Dedifferentiated amniotic fluid mesenchymal stem cell (primary cell): ENCODE data around the gene PIP5K1B.

Source experiments
- DNase-seq: peaks from one replicate; pipeline ENCODE4 v3.0.0-alpha.2; 2016; ENCODE audit errors: extremely low spot score

The PIP5K1B gene

DNA sequence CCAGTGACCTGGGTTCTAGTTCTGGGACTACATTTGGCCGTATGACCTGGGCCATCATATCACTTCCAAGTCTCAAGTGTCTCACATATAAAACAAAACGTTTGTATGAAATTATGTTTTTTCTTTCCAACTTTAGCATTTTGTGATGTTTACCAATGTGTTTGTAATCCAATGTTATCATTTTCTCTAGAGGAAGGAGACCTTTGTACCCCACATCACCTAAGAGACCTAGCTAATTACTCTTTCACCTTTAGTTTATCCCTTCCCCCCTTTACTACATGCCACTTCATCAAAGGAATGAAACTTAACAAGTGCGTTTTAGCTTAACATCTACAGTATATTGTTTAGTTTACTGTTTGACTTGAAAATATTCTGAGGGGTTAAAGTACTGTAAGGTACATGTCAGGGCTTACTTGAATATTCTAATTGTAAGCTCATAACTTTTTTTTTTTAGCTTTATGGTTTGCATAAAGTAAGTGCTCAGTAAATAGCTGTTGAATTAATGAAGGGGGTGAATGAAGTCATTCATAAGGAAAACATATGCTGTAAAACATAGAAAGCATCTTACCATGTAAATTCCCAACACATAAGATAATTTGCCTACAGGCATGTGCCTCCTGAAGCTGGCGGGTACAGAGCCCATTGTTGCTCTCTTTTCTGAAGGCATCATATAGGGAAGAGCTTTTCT is 2.9 kb downstream of the PIP5K1B start:
- DNase-seq = no peak

GRCh38 chr9:68708513-68708912 is 3.5 kb downstream of the PIP5K1B start:
- DNase-seq = no peak

DNA sequence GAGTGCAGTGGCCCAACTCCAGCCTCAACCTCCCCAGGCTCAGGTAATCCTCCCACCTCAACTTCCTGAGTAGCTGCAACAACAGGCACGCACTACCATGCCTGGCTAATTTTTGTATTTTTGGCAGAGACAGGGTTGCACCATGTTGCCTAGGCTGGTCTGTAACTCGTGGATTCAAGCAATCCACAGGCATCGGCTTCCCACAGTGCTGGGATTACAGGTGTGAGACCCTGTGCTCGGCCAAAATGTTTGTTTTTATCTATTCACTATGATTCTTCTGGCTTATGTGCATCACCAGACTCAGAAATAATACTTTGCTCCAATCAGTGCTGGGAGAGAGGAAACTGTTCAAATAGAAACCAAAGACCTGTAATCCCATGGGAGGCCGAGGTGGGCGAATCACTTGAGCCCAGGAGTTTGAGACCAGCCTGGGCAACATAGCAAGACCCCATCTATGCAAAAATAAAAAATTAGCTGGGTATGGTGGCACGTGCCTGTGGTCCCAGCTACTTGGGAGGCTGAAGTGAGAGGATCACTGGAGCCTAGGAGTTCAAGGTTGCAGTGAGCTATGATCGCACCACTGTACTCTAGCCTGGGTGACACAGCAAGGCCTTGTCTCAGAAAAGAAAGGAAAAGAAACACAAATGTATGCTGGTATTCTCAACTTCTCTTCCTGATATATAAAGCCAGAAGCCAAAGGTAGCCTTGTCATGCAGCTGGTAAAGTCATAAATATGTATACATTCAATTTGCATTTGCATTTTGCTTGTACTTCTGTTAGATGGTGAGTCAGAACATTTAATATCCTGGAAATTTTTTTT is 4.5 kb downstream of the PIP5K1B start:
- no peak for DNase-seq

- DNase-seq = no peak
Measured at GRCh38 chr9:68710111-68710471, 5.1 kb downstream of the PIP5K1B start.

DNA sequence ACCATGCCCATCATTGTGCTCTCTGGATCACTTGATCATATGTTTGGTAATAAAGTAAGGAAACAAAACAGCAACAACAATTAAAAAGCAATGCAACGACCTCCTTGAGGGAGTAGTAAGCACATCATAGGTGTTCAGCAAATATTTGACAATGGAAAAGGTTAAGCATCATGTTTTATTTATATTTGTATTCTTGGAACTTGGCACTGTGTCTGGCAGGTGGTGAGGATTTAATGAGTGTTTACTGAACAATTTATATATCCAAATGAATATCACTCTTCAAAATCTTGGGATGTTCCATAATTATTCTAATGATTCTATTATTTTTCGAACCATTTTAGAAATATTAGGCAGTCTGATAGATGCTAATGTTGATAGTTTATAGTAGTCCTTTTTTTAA is 6.2 kb downstream of the PIP5K1B start:
- DNase-seq = no peak

DNA sequence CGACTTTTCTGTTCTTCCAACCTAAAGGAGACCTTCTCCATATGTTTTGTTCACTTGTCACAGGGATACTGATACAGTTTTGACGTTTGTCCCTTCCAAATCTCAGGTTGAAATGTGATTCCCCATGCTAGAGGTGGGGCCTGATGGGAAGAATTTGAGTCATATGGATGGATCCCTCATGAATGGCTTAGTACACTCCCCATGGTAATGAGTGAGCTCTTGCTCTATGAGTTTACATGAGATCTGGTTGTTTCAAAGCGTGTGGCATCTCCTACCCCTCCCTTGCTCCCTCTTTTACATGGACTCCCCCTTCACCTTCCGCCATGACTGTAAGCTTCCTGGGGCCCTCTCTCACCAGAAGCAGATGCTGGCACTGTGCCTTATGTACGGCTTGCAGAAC is 6.9 kb downstream of the PIP5K1B start:
- no peak for DNase-seq

DNA sequence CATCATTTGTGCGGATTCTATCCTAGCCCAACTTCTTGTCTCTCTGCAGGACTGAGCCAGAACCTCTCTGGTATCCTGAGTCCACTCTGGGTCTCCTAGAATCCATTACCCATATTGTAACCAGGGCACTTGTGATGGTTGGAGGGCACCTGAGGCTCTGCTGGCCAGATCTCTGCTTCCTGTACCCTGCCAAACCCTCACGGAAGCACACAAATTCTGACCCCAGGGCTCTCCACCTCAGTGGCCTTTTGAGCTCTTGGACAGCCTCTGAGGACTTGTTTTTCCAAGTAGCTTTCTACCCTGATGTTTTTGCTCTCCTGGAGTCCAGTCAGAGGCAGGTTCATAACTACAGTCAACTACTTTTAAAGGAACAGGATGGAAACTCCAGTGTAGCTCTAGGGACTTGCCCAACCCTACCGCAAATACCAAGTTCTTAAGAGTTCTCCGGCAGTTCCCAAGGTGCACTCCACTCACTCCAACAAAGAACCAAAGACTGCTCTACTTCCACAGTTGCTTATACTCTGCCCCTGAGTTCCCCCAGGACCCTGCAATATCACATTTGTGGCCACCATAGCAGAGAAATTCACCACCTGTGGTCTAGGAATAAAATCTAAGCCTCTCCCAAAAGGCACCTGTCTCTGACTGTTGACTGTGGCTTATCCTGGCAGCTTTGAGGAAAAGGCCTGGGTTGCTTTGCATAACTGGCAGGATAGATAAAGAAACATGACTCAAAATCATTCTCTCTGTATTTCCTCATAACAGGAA is 9.6 kb downstream of the PIP5K1B start:
- DNase-seq = no peak

- no peak for DNase-seq
Measured at GRCh38 chr9:68715181-68715456, 10.1 kb downstream of the PIP5K1B start.

- no peak for DNase-seq
Measured at GRCh38 chr9:68717552-68718443, 12.8 kb downstream of the PIP5K1B start.

GRCh38 chr9:68719847-68720246 is 14.8 kb downstream of the PIP5K1B start:
- DNase-seq = no peak

GRCh38 chr9:68720656-68721313 is 15.7 kb downstream of the PIP5K1B start:
- DNase-seq = no peak

DNA sequence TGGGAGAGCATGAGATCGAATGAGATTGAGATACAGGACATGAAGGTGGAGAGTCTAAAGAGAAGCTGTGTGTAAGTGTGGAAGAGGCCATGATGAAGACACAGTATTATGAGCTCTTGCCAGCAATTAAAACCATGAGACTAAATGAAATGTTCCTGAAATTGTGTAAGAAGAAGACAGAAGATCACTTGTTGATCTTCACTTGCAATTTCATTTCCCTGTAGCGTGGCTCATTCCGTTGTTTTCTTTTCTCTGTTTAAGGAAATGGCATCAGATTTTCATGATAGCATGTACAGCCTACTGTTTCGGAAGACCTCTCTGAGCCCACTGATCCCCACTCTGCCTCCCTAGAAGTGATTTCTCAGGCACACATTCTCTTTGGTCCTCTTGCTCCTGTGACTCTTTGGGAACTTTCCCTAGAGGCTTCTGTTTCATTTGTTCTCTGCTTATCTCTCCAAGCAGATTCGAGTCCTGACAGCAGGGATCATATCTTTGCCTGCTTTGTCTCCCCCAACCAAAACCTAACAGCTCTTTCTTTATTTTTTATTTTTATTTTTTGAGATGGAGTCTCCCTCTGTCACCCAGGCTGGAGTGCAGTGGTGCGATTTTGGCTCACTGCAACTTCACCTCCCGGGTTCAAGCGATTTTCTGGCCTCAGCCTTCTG is 16.8 kb downstream of the PIP5K1B start:
- no peak for DNase-seq

DNA sequence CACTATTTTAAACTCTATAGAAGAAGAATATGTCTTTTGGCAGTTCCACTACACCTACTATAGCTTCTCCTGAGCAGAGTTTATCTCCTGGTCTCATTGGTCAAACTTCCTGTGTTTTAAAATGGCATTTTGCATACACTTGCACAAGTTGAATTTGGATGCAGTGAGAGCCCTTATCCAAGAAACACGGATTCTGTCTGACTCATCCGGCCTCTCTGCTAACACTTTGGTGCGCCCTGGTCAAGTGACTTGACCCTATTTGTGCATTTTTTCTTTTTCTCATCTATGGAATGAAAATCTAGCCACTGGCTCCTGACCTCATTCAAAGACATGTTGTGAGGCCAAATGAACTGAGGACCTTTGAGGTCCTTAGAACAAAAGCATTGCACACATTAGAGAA is 20.0 kb downstream of the PIP5K1B start:
- no peak for DNase-seq

- DNase-seq = no peak
Measured at GRCh38 chr9:68726489-68726888, 21.4 kb downstream of the PIP5K1B start.

- no peak for DNase-seq
Measured at GRCh38 chr9:68727636-68728035, 22.6 kb downstream of the PIP5K1B start.

DNA sequence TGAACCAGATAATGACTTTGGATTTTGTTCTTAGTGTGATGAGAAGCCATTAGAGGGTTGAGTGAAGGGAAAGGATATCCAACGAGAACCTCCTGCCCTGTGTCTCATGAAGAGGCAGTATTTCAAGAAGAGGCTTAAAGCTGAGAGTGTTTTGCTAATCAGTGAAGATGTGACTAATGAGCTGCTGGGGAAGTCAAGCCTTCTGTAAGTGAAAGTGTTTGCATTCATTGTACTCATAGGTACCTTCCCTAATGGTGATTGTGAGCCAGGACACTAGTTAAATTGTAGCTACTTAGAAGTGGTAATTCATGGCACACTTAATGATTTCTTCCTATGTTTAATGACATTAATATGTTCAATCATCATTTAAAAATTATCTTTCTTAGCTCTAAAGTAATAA is 23.7 kb downstream of the PIP5K1B start:
- DNase-seq = no peak

- DNase-seq = no peak
Measured at GRCh38 chr9:68730570-68731235, 25.7 kb downstream of the PIP5K1B start.

DNA sequence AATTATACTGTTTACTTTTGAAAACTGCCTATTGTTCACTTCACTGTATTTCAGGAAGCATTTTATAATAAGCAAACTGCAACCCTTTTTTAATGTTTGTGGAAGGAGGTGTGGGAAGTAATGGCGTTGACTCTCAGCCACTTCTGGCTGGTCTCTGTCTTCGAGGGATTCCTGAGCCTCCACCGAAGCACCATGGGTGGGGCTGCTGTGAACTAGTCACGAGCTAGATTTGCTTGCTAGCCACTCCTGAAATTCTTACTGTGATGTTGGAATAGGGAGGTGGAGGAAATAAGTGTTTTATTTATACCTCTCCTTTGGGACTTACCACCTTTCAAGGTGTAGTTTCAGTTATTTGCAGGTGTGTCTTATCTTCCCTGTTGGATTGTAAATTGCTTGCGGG is 26.8 kb downstream of the PIP5K1B start:
- no peak for DNase-seq

GRCh38 chr9:68732405-68733020 is 27.5 kb downstream of the PIP5K1B start:
- DNase-seq = no peak

- DNase-seq = no peak
Measured at GRCh38 chr9:68733021-68733405, 28.0 kb downstream of the PIP5K1B start.
